Kasumi-1 (cell line): Measurements from ENCODE around the gene ISCA2.
"Not testable (repeated sequence)": the region's sequence is repeated elsewhere in the genome, so short reads cannot be mapped to it uniquely, and the experiment has no call there.

Experiments used
- DNase-seq, 2 experiments: peaks; one replicate each; lab custom pipeline; 2025; lab: John Stamatoyannopoulos, UW

ISCA2 gene

GRCh38 chr14:74528886-74529285 lies 35.3 kb downstream of the ISCA2 start:
- DNase-seq: no peak

- no peak for DNase-seq
Measured at GRCh38 chr14:74531006-74531405, 37.4 kb downstream of the ISCA2 start.

- no peak for DNase-seq
Measured at GRCh38 chr14:74531467-74531866, 37.9 kb downstream of the ISCA2 start.

- no peak for DNase-seq
Measured at GRCh38 chr14:74532246-74532645, 38.7 kb downstream of the ISCA2 start.

GRCh38 chr14:74533576-74533975 lies 40.0 kb downstream of the ISCA2 start:
- no peak for DNase-seq

GRCh38 chr14:74535756-74536325 lies 42.3 kb downstream of the ISCA2 start:
- DNase-seq: no peak

GRCh38 chr14:74536336-74536735 lies 42.8 kb downstream of the ISCA2 start:
- DNase-seq: not testable (repeated sequence)

GRCh38 chr14:74538411-74539391 lies 45.1 kb downstream of the ISCA2 start:
- DNase-seq: no peak

- DNase-seq: no peak
Measured at GRCh38 chr14:74539503-74539902, 45.9 kb downstream of the ISCA2 start.

- DNase-seq: no peak
Measured at GRCh38 chr14:74541225-74541624, 47.7 kb downstream of the ISCA2 start.

- no peak for DNase-seq
Measured at GRCh38 chr14:74542056-74542685, 48.6 kb downstream of the ISCA2 start.

GRCh38 chr14:74543771-74544438 lies 50.3 kb downstream of the ISCA2 start:
- no peak for DNase-seq

GRCh38 chr14:74545386-74545785 lies 51.8 kb downstream of the ISCA2 start:
- DNase-seq: no peak

GRCh38 chr14:74546416-74546815 lies 52.9 kb downstream of the ISCA2 start:
- DNase-seq: no peak
